ENCODE results near the gene ITIH5.

Gene ITIH5

DNA sequence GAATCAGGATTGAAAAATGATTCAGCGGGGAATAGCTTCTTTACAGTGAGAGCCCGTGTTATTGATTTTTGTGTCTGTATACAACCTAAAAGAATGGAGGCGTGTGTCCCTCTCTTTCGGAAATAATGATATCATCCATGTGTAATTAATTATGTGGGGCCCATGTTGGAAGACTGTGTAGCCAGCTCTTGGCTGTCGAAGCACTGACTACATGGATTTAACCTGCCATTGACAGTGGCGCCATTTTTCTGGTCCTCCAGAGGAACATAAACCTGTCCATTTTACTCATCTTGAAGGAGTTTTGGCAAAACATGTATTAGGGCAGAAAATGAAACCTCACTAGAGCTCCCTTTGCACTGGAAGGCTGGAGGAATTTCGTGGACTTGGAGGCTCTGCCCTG, 119.6 kb downstream of the ITIH5 start:
- DNase-seq (ENCODE audit: low spot score), result no peak

DNA sequence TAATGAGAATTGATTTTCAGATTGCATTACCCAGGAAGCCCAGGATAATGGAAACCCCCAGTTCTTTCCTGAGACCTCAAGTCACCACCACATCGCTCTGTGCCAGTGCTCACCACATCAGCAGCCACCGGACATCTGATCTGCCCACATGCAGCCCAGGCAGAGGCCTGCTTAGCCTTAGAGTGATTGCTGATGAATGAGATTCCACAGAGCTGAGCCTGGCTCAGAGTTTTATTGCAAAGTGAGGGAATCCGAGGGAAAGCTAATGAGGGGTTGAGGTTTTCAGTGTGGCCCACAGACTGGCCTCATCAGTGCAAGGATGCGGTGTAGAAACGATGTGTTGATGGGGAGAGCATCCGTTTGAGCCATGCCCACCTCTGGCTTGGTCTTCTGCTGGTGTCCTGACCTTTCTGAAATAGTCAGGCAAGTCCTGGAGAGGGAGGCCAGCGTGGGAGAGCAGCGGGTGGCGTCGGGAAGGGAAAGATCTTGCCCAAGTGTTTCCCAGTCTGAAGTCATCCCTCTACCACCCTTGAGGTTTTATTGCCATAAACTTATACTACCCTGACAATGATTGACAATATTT, 120.3 kb downstream of the ITIH5 start:
- DNase-seq (ENCODE audit: low spot score), result no peak

DNA sequence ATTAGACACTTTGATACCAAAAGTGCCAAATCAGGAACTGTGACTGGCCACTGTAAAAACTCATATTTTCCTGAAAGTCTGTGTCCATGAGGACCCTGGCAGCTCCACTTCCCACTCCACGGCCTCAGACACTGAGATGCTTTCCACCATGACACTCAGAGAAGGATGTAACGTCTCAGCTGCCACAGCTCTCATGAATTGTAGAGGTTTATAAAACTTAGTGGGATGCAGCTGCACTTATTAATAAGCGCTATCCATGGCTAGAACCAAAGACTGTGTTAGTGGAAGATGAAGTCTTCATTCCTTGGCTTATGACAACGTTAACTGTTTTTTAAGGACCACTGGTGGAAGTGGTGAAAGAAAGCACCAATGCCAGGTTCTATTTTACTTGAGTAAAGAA, 121.0 kb downstream of the ITIH5 start:
- DNase-seq (ENCODE audit: low spot score), result no peak

DNA sequence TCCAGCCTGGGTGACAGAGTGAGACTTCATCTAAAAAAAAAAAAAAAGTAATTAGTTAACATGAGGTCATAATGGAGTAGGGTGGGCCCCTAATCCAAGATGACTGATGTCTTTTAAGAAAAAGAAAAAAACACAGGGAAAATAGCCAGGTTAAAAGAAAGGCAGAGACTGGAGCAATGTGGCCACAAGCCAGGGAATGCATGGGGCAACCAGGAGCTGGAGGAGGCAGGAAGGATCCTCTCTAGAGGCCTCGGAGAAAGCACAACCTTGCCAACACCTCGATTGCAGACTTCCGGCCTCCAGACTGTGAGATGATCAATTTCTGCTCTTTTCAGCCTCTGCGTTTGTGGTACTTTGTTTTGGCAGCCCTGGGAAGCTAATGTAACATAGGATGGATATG, 121.5 kb downstream of the ITIH5 start:
- no peak for DNase-seq (ENCODE audit: low spot score)

DNA sequence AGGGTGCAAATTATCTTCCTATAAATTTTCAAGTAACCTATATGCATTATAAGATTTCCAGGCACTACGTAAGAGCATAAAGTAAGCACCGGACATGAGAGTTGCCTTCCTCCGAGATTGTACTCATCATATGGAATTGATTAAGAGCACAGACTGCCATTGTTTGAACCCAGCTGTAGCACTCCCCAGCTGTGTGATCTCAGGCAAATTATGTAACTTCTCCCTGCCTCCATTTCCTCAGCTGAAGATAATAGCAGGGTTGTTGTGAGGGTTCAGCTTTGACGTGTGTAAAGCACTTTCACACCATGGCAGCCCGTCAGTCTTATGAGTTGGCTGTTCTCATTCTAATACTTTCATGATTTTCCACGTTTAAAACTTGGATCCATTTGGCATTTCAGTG, 122.6 kb downstream of the ITIH5 start:
- no peak for DNase-seq (ENCODE audit: low spot score)

DNA sequence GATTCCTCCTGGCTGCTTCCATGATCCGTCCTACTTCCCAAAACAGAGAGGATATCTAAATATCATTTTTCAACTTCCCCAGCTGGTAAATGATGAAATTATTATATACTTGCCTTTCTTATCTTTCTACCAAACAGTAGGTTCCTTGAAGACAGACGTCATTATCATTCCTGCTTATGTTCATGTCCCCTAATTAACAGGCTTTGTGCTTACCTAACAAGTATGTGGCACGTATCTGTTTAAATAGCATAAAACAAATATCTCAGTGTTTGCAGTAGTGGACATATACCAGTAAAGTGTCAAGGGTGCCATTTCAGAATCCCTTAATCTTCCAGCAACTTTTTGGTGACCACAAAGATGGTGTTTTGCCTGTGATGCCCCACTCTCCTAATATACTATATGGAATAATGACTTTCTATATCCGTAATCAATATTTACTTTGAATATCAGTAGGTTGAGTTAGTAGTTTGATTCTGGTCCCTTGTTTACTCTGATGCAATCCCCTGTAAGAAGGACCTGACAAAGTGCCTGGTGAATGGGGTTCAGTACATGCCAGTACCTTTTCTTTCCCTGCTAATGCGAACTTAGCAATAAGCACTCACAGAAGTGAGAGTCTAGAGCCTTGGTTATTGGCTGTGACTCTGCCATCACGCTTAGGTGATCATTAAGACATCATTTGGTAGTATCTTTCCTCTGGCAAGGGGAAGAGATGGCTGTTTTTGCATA, 124.4 kb downstream of the ITIH5 start:
- DNase-seq (ENCODE audit: low spot score), result no peak

DNA sequence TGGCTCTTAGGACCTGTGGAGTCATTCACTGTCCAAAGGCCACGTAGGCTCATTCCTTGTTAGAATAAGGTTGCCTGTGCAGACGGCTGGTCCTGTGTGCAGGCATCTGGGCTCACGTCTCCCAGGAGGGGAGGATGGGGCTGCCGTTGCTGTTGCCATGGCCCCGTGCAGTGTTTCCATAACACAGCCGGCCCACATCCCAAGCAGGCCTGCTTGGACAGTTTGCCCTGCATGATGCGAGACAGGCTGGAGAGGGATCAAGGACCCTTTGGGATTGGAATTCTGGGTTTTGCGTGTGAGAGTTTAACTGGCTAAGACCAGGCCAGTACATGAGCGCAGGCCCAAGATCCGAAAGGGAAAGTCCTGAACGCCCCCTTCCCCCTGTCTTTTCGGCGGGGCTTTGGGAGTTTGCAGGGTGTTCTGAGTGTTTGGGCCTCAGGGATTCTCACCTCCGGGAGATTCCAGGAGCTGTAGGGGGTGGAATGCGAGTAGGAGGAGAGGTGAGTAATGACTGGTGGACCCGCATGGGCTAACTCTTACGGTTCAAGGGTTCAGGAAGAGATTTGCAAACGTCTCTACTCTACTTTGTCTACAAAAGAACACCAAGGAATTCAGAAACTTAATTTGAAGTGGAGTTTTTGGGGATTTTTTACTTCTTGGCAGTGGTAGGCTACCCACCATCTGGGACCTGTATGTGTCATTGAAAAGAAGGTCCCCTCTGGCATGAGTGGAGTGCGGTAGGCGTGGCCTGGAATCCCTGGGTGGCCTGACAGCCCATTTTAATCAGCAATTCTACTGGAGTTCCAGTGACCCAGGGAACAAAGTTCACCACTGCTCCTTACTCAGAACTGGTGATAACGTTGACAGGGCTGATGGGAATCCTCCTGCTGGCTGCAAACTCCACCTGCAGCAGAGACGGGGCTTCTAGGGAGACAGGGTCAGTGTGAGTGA, 125.4 kb downstream of the ITIH5 start:
- peak; percentile 30 for DNase-seq (ENCODE audit: low spot score)

DNA sequence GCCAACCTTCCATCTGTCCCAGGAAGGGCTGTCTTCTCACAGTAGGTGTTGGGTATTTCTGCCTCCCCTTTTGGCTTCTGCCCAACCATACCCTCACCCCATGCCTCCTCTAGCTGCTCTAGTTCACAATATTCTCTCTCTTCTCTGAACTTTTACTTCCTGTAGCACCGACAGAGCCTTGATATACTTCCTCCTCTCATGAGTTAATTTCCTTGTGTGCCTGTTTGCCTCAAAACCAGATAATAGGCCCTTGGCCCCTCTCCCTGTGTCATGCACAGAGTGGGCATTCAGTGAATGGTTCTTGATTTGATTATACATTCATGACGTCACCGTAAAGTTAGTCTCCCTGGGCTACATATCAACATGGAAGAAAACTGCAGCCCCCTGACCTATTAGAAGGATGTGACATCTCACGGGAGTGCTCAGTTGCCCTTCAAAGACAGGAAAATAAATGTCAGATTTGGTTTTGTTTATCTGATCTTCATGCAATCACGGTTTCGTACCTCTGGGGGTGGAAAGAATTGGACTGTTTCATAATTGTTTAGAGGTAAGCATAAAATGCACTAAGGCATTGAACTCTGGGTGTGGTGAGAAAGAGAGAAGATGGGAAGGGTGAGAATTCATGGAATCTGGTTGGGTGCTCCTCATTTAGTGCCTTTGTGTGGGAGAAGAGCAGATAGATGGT, 127.7 kb downstream of the ITIH5 start:
- DNase-seq (ENCODE audit: low spot score), result no peak

DNA sequence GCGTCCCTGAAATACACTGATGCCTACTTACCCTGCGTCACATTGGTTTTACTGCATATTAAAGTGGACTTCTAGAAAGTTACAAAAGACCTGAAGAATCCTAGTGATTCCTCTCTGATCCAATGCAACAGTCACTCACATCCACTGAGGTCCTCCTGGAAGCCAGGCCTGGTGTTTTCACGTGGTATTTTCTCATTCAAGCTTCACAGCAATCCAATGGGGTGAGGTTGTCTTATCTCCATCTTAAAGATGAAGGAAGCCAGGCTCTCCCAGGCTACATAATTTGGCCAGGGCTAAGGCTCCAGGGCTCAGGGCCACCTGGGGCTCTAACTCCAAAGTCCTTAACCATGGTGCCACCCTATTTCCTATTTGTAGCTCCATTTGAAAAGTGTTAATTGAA, 129.6 kb downstream of the ITIH5 start:
- DNase-seq (ENCODE audit: low spot score), result no peak

DNA sequence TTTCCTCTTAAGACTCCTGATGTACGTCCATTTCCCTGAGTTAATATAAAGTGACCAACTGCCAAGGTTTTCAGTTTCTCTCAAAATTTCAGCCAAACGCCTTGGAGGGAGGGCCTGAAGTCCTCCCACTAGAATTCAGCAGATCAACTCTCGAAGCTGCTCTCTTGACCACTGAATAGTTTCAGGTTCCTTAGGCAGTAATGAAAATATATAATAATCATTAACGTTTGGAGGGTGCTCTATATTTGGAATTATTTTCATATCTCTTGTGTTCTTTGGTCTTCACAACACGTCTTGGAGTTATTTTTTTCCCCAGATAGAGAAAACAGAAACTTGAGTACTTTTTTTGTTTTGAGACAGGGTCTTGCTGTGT, 132.3 kb downstream of the ITIH5 start:
- DNase-seq (ENCODE audit: low spot score), result no peak

DNA sequence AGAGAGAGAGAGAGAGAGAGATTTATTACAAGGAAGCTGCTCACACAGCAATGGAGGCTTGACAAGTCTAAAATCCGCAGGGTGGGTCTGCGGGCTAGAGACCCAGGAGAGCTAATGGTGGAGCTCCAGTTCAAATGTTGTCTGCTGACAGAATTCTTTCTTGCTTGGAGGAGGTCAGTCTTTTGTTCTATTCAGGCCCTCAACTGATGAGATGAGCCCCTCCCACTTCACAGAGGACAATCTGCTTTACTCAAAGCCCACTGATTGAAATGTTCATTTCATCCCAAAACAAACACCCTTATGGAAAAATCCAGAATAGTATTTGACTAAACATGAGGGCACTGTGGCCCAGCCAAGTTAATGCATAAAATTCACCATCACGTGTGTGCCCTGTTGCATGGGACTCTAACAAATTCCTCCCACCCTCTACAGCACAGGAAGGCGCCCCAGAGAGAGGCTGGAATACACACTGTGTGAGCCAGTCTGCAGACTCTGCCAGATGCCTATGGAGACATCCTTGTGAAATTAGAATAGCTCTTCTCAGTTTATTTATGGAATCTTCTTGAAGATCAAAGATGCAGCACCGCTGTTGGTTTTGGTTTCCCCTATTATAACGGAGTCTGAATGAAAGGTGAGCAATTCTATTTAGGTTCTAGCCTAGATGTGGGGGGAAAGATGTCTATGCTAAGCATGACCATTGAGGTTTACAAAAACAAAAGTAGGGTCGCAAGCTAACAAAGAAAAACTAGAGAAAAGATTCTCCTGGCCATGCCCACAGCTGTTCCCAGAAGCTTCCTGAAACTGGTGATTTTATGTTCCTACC, 132.9 kb downstream of the ITIH5 start:
- no peak for DNase-seq (ENCODE audit: low spot score)

DNA sequence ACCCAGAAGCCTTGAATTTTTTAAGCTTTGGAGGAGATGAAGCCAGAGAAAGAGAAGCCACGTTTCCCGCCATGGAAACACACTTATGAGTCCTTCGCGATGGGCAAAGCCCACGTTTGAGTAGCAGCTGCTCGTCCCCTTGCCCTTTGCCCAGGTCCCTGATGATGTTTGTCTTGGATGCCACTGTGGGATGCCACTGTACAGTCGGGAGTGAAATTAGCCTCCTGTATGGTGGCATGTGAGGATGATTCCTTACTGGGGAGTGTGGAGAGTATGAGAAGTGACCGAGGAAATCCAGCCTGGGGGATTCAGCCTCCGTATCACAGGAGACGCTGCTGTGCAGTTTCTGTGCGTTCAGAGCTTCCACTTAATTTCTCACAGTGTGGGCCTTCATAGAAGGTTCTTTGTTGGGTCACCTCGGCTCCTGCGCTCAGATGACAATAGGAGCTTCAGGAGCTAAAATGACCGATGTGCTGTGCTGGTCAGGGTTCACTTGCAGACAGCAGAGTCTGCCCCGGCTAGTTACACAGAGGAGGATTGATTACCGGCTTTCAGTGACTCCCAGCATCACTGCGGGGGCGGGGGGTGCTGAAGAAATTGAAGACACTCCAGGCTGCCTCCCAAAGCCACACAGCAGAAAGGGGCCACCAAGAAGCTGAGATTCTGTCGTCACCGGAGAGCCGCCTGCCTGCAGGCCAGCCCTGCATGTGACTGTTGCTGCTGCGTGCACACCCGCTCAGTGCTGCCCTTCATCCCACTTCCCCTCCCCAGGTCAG, 133.9 kb downstream of the ITIH5 start:
- DNase-seq (ENCODE audit: low spot score), result no peak

DNA sequence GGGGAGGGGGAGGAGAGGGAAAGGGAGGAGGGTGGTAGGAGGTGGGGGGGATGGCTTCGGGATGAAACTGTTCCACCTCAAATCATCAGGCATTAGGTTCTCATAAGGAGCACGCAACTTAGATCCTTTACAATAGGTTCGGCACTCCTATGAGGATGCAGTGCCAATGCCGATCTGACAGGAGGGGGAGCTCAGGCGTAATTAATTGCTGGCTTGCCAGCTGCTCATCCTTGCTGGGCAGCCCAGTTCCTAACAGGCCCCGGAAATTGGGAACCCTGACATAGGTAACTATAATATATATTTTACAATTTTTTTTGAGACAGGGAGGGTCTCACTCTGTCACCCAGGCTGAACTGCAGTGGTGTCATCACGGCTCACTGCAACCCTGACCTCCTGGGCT, 137.1 kb downstream of the ITIH5 start:
- peak; percentile 42 for DNase-seq (ENCODE audit: low spot score)

DNA sequence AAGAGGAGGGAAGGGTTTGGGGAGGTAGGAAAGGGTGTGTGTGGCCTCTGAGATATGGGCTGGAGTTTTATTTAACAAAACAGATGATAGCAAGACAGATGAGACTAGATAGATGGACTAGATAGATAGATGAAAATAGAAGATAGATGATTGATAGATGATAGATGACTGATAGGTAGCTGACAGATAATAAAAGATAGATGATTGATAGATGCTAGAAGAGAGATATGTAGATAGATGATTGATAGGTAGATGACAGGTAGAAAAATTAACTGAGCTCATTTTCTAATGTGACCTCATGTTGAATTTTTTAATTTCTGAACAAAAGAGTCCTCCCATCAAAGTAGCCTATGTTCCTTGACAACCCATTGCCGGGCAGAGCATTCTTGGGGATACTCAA, 139.3 kb downstream of the ITIH5 start:
- DNase-seq (ENCODE audit: low spot score), result no peak

DNA sequence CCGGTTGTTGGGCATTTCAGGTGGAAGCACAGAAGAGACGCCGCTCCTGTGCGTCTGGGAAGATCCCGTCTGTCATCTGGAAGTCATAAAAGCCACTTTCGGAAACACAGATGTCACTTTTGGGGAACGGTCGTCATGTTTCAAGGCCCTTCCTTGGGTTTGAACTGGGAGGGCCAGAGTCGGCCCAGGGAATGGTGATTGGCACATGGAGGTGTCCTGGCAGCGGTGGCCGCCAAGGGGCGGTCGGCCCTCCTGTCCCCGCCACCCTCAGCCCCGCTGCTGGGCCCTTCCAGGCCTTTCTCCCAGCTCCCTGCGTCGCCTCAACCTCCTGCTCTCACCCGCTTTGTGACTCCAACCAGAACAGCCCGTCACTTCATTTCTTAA, 140.8 kb downstream of the ITIH5 start:
- DNase-seq (ENCODE audit: low spot score), result no peak

DNA sequence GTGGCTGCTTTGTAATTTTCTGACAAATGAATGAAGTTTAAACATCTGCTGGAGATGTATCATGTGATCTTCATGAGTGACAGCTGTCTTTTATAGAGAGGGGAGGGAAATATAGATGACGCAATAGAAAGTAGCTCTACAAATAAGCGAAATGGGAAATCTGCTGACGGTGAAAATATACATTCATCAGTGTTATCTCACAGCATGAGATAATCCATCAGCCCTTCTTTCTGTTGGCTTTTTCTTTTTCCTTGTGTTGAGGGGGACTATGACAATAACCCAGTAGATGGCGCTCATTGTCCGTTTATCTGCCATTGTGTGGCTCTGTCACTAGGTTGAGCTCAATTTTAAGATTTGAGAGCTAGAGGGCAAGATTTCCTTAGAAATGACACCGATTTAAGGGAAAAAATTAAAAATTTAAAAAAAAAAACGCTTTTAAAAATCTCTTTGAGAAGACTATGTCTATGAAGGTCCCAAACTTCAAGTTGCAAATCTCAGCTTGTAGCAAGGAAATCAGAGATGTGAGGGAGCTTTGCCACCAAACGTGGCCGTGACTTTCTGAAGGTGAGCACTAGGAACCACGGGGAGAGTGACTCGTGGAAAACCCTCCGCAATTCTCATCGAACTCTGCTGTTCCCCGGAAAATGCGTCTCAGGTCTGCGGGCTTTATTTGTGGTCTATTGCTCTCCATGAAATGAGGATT, 141.3 kb downstream of the ITIH5 start:
- peak; percentile 59 for DNase-seq (ENCODE audit: low spot score)

DNA sequence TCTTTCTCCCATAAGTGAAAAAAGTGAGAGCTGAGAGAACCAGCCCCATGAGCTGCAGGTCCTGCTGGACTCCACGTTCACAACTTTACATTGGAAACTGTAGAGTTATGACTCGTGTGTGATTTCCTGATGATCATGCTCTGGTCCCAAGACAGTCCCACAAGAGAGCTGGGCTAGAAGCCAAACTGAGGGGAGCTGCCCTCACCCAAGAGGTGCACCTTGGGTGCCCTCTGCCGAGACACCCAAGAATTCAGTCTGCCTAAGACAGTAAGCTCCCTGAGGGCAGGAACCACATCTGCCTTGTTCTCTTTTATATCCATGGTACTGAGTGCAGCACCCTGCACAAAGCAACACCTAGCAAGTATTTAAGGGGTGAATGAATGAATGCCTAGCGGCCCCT, 143.1 kb downstream of the ITIH5 start:
- DNase-seq (ENCODE audit: low spot score), result no peak

DNA sequence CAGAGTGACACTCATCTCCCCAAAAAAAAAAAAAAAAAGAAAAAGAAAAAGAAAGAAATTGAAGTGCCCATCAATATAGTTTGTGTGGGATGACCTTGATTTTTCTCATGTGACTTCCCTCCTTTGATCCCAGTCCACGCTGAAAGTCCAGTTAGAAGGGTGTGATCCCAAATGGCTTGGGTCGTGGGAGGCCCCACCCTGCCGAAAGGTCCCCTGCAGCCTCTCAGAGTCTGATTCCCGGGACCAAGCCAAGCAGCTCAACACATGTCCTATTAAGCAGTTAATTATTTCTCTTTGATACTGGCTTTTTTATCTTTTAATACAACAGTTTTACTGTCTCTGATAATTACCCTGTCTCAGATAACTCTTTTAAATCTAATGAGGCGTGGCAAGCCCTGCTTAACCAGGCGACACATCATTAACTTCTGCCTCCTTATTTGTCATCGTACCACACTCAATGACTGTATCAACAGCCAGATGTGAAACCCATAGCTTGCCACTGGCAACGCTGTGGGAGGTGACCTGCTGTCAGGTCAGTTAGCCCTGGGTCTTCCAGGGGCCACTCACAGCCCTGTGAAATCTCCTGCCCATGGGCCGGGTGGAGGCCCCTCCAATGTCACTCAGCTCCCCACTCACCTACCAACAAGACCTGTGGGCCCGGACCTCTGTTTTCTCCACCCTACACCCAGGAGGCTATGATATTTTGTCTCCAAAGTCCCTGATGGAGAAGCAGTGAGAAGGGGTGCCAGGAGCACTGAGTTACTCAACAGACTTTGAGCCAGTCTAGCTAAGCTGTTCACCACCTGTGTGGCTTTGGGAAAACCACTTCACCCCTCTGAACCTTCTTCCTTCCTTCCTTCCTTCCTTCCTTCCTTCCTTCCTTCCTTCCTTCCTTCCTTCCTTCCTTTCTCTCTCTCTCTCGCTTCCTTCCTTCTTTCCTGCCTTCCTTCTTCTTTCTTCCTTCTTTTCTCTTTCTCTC, 146.0 kb downstream of the ITIH5 start:
- peak; percentile 18 for DNase-seq (ENCODE audit: low spot score)

DNA sequence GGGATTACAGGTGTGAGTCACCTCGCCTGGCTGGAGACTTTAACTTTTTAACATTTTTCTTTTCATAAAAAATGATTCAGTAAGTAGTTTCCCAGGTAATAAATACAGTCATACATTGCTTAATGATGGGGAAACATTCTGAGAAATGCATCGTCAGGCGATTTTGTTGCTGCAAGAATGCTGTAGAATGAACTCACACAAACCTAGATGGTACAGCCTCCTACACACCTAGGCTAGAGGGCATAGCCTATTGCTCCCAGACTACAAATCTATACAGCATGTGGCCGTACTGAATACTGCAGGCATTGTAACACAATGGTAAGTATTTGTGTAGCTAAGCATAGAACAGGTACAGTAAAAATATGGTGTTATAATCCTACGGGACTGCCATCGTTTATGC, 147.4 kb downstream of the ITIH5 start:
- peak; percentile 15 for DNase-seq (ENCODE audit: low spot score)

Measured in SW480 (cell line).